B cell (primary cell): Measurements from ENCODE around the gene RNASEH1. TPM values are rescaled to one million over a fixed set of nuclear protein-coding genes. Genes with fewer than 3 reads are reported as not detected.

Experiments
- ATAC-seq: fragments of 200-7000 bp; cut with Tn5 transposase; one replicate; pipeline ENCODE4 v1.10.0; 2021; ENCODE audit warnings: low read depth, mild to moderate bottlenecking, moderate number of reproducible peaks, moderate library complexity
- CTCF ChIA-PET: fragments of 350-600 bp; sonication (Branson Sonifier 250); formaldehyde crosslinking; loops from one replicate; lab custom pipeline; 2021; ENCODE audit warnings: antibody characterized with exemption, inconsistent platforms; lab: Charles Lee
- POLR2A ChIA-PET: fragments of 350-600 bp; sonication (Branson Sonifier 250); formaldehyde crosslinking; loops from one replicate; lab custom pipeline; 2021; ENCODE audit warnings: antibody characterized with exemption; lab: Charles Lee
- DNase-seq: peaks from one replicate; pipeline ENCODE4 v3.0.0; 2013
- H2AFZ ChIP-seq: 2 replicates; pipeline ENCODE4 v1.6.1; 2012; ENCODE audit warnings: mild to moderate bottlenecking, low read depth, low read length; ENCODE audit not compliant: insufficient read depth, poor library complexity, severe bottlenecking
- H3K27ac ChIP-seq, 2 donors: 1 replicate in 1 of 2; 2 replicates in 1 of 2; pipeline ENCODE4 v1.5.1; 2012 to 2013; ENCODE audit warnings: low read length in 2 of 2, mild to moderate bottlenecking in 2 of 2, moderate library complexity in 1 of 2
- H3K27me3 ChIP-seq, 4 experiments: fragments of 200-600 bp in 1 of 4; sonication (generic) in 1 of 4; replicated peaks in 1 of 4; 1 replicate in 2 of 4; 2 replicates in 2 of 4; pipeline versions ENCODE4 v1.6.1 to v1.7.0; 2013 to 2016; ENCODE audit warnings: low read length in 3 of 4, mild to moderate bottlenecking in 2 of 4, mixed read lengths in 1 of 4, moderate library complexity in 1 of 4; ENCODE audit not compliant: insufficient read depth in 4 of 4, control insufficient read depth in 3 of 4; ENCODE audit errors: control extremely low read depth in 1 of 4
- H3K36me3 ChIP-seq, 2 experiments: replicated peaks in 1 of 2; 1 replicate in 1 of 2; 2 replicates in 1 of 2; pipeline versions ENCODE4 v1.6.1 to v1.7.1; 2013; ENCODE audit warnings: low read length in 1 of 2; ENCODE audit not compliant: insufficient read depth in 2 of 2, control insufficient read depth in 1 of 2; ENCODE audit errors: control extremely low read depth in 1 of 2, extremely low read depth in 1 of 2
- H3K4me1 ChIP-seq, 2 donors: fragments of 200-600 bp in 1 of 2; sonication (generic) in 1 of 2; 1 replicate in 1 of 2; 2 replicates in 1 of 2; pipeline versions ENCODE4 v1.5.1 to v1.6.1; 2013 to 2017; ENCODE audit warnings: low read length in 2 of 2; ENCODE audit not compliant: control insufficient read depth in 2 of 2, insufficient read depth in 2 of 2
- H3K4me2 ChIP-seq: replicated peaks from 2 replicates; pipeline ENCODE3; 2012; ENCODE audit warnings: mild to moderate bottlenecking, low read depth, low read length; ENCODE audit not compliant: poor library complexity, severe bottlenecking
- H3K4me3 ChIP-seq, 5 experiments: fragments of 200-600 bp in 1 of 5; sonication (generic) in 1 of 5; 1 replicate in 3 of 5; 2 replicates in 2 of 5; pipeline versions ENCODE4 v1.5.1 to v1.7.0; 2011 to 2016; ENCODE audit warnings: low read length in 4 of 5, mild to moderate bottlenecking in 4 of 5, low read depth in 2 of 5, control low read depth in 1 of 5, moderate library complexity in 1 of 5; ENCODE audit not compliant: insufficient read depth in 1 of 5; ENCODE audit errors: control extremely low read depth in 1 of 5, extremely low read depth in 1 of 5
- H3K79me2 ChIP-seq: fragments of 200-600 bp; sonication (generic); one replicate; pipeline ENCODE4 v1.6.0; 2016; ENCODE audit warnings: low read length; ENCODE audit not compliant: control insufficient read depth, insufficient read depth
- H3K9ac ChIP-seq: fragments of 200-600 bp; sonication (generic); 2 replicates; pipeline ENCODE4 v1.6.1; 2017; ENCODE audit warnings: mild to moderate bottlenecking, low read length, moderate library complexity
- H3K9me3 ChIP-seq, 3 donors: one replicate each; pipeline versions ENCODE4 v1.6.1 to v1.7.1; 2013; ENCODE audit warnings: low read length in 2 of 3; ENCODE audit not compliant: control insufficient read depth in 2 of 3, insufficient read depth in 1 of 3; ENCODE audit errors: control extremely low read depth in 1 of 3
- H4K20me1 ChIP-seq: 2 replicates; pipeline ENCODE4 v1.6.0; 2012; ENCODE audit warnings: mild to moderate bottlenecking, low read length; ENCODE audit not compliant: insufficient read depth, control insufficient read depth, poor library complexity, severe bottlenecking
- H3K27ac Mint-ChIP-seq: one replicate; pipeline ENCODE4 v1.8.0; 2021; ENCODE audit warnings: mixed read lengths
- H3K27me3 Mint-ChIP-seq: one replicate; pipeline ENCODE4 v1.8.0; 2021; ENCODE audit warnings: mixed read lengths
- H3K4me1 Mint-ChIP-seq: one replicate; pipeline ENCODE4 v1.8.0; 2021; ENCODE audit warnings: mixed read lengths
- H3K4me3 Mint-ChIP-seq: one replicate; pipeline ENCODE4 v1.8.0; 2021; ENCODE audit warnings: mixed read lengths
- H3K9me3 Mint-ChIP-seq: one replicate; pipeline ENCODE4 v1.8.0; 2022; ENCODE audit warnings: mixed read lengths; ENCODE audit not compliant: insufficient read depth
- CTCF ChIP-seq: fragments of 200-600 bp; IDR thresholded peaks from one replicate; pipeline ENCODE4 v1.8.0; 2022; ENCODE audit warnings: antibody characterized with exemption, mild to moderate bottlenecking
- EZH2 ChIP-seq: IDR thresholded peaks from 2 replicates; pipeline ENCODE4 v1.6.1; 2012; ENCODE audit warnings: borderline replicate concordance, low read depth, mild to moderate bottlenecking, moderate library complexity, low read length; ENCODE audit not compliant: insufficient read depth, poor library complexity, severe bottlenecking
- WGBS: methylation state at CpG from one replicate; pipeline ENCODE4 v1.1.5; 2013; ENCODE audit warnings: missing lambda C conversion rate; ENCODE audit not compliant: insufficient coverage; 5-methylcytosine and 5-hydroxymethylcytosine counted together
- intact Hi-C: fragments of 100-400 bp; cut with micrococcal nuclease; formaldehyde crosslinking; loops from one replicate; pipeline ENCODE4 v1.10.0; 2022
- polyA plus RNA-seq: library from polyadenylated mRNA; depleted of rRNA; stranded (reverse); fragments of >200 nt; gene quantifications from 2 replicates; pipeline ENCODE4 v1.2.3, GENCODE V29; 2012
- total RNA-seq, 2 donors: library from RNA; stranded (reverse); fragments of 120-200 nt in 1 of 2; gene quantifications; 1 replicate in 1 of 2; 2 replicates in 1 of 2; pipeline versions ENCODE4 v1.2.3 to v1.2.4, GENCODE V29; 2013 to 2022

Gene RNASEH1
- total and polyA plus RNA-seq, 2 donors (not counting 1 experiment from before 2014, with no cell fraction given): 7.2 to 25.1 TPM

- ATAC-seq: no peak
- no peaks in the 10 kb centered on the region for H3K27me3 Mint-ChIP-seq
- Histone ChIP-seq H3K9me3 (no peaks in the 10 kb centered on the region), H3K27me3 (no peaks in the 10 kb centered on the region), H3K79me2 (no peaks in the 10 kb centered on the region), H4K20me1 (no peaks in the 10 kb centered on the region), H3K4me3 (no peak overlapping the region), H3K4me1 (peaks cover 3 to 7% of the 10 kb centered on the region in 2 donors), H3K9ac (no peak overlapping the region), H3K4me2 (no peak overlapping the region), H3K27ac (no peak overlapping the region), H2AFZ (no peak overlapping the region), H3K36me3 (peaks cover 0 to 28% of the 10 kb centered on the region in 2 experiments)
- no peak overlapping the region for H3K27ac Mint-ChIP-seq
- WGBS: 92% methylated on average over 6 of the region's 9 CpGs
- peaks cover 11% of the 10 kb centered on the region for H3K4me1 Mint-ChIP-seq
- intact Hi-C loops: no loop called here
- CTCF ChIA-PET: no interaction called here
- TF ChIP-seq CTCF: no peak
- TF ChIP-seq EZH2: no peak
- POLR2A ChIA-PET: no interaction called here
- no peak overlapping the region for H3K4me3 Mint-ChIP-seq
- no peaks in the 10 kb centered on the region for H3K9me3 Mint-ChIP-seq
- no peak for DNase-seq
These were observed 18.3 kb downstream of the RNASEH1 start for GRCh38 chr2:3539836-3540235.

- WGBS: 80% methylated on average over 9 of the region's 16 CpGs
- Mint-ChIP-seq H3K27ac (peak overlapping the region; percentile 32), H3K4me1 (peaks cover 11% of the 10 kb centered on the region), H3K9me3 (no peaks in the 10 kb centered on the region), H3K27me3 (no peaks in the 10 kb centered on the region), H3K4me3 (peak overlapping the region; percentile 77)
- Histone ChIP-seq H3K79me2 (no peaks in the 10 kb centered on the region), H3K4me1 (peaks cover 3 to 7% of the 10 kb centered on the region in 2 donors), H3K4me2 (peak overlapping the region; percentile 52), H3K36me3 (peaks cover 0 to 5% of the 10 kb centered on the region in 2 experiments), H2AFZ (peak overlapping the region; percentile 56), H3K4me3 (peak overlapping the region in 3 of 5 experiments; percentile 26 to 41 (median 32)), H3K27me3 (no peaks in the 10 kb centered on the region), H3K9me3 (peaks cover 0 to 6% (median 0%) of the 10 kb centered on the region in 3 donors), H4K20me1 (no peaks in the 10 kb centered on the region), H3K9ac (peak overlapping the region; percentile 25), H3K27ac (peak overlapping the region in 1 of 2 donors; percentile 55)
- ChIA-PET CTCF (interaction anchor here (1.3 kb wide), 1 partner anchor 17 kb away, joined by 3 read pairs; no protein-coding TSS in a partner anchor), POLR2A (no interaction called here)
- intact Hi-C loops: no loop called here
- DNase-seq (peak; percentile 26), ATAC-seq (peak; percentile 49)
- no peak for TF ChIP-seq EZH2
- TF ChIP-seq CTCF: no peak
These were observed 21.2 kb downstream of the RNASEH1 start for GRCh38 chr2:3536682-3537632.
